HEK293T (cell line): Measurements from ENCODE around the gene DCDC1.

ENCODE experiments used
- SUZ12 ChIP-seq: fragments of 450-650 bp; IDR thresholded peaks from 2 replicates; pipeline ENCODE4 v1.6.1; 2016; ENCODE audit warnings: mild to moderate bottlenecking
- ZNF384 ChIP-seq: fragments of 450-650 bp; IDR thresholded peaks from 2 replicates; pipeline ENCODE4 v1.6.1; 2016

- no peak for TF ChIP-seq ZNF384
- TF ChIP-seq SUZ12, result no peak
Measured at GRCh38 chr11:30983776-30984441, 385.6 kb downstream of the DCDC1 start.
